A673 (cell line): Measurements from ENCODE around the gene EVA1A. TPM values are rescaled to one million over a fixed set of nuclear protein-coding genes. Genes with fewer than 3 reads are reported as not detected.
A peak's percentile ranks its signal among the peaks of the same experiment; 100 is the strongest.

ENCODE experiments used
- BruUV-seq: library from RNA; stranded (reverse); fragments of 400-500 nt; replicated peaks from 2 replicates; lab custom pipeline; 2021; lab: Mats Ljungman, UMichigan
- CTCF ChIA-PET: fragments of 300-600 bp; sonication (Branson Sonifier 250); formaldehyde crosslinking; loops from one replicate; lab custom pipeline; 2022; ENCODE audit warnings: antibody characterized with exemption; lab: Charles Lee
- POLR2A ChIA-PET: fragments of 300-600 bp; sonication (Branson Sonifier 250); formaldehyde crosslinking; loops from one replicate; lab custom pipeline; 2022; ENCODE audit warnings: antibody characterized with exemption; ENCODE audit not compliant: low non-redundant PET; lab: Charles Lee
- DNase-seq: peaks from one replicate; pipeline ENCODE4 v3.0.0-alpha.2; 2015; ENCODE audit warnings: low spot score
- H3K27ac ChIP-seq: fragments of 200-600 bp; sonication (generic); 2 replicates; pipeline ENCODE4 v1.5.1; 2016; ENCODE audit warnings: mixed run types, low read depth, mild to moderate bottlenecking, mixed read lengths, antibody characterized with exemption, low read length; ENCODE audit not compliant: poor library complexity, severe bottlenecking
- H3K27me3 ChIP-seq: fragments of 200-600 bp; sonication (generic); replicated peaks from 2 replicates; pipeline ENCODE4 v1.6.1; 2017; ENCODE audit warnings: mixed run types, low read depth, mild to moderate bottlenecking, mixed read lengths, antibody characterized with exemption, low read length; ENCODE audit not compliant: insufficient read depth, poor library complexity
- H3K36me3 ChIP-seq: fragments of 200-600 bp; sonication (generic); 2 replicates; pipeline ENCODE4 v1.6.1; 2016; ENCODE audit warnings: mixed run types, mild to moderate bottlenecking, mixed read lengths, antibody characterized with exemption, low read length; ENCODE audit not compliant: insufficient read depth, poor library complexity, severe bottlenecking
- H3K4me1 ChIP-seq: fragments of 200-600 bp; sonication (generic); 2 replicates; pipeline ENCODE4 v1.6.1; 2017; ENCODE audit warnings: mixed run types, mild to moderate bottlenecking, mixed read lengths, antibody characterized with exemption, low read length; ENCODE audit not compliant: insufficient read depth, poor library complexity, severe bottlenecking
- H3K4me3 ChIP-seq: fragments of 200-600 bp; sonication (generic); 2 replicates; pipeline ENCODE4 v1.5.1; 2016; ENCODE audit warnings: low read depth, mixed run types, mild to moderate bottlenecking, mixed read lengths, low read length; ENCODE audit not compliant: poor library complexity, severe bottlenecking
- H3K9me3 ChIP-seq: fragments of 200-600 bp; sonication (generic); 2 replicates; pipeline ENCODE4 v1.6.1; 2016; ENCODE audit warnings: mixed run types, low read depth, mild to moderate bottlenecking, mixed read lengths, antibody characterized with exemption, low read length; ENCODE audit not compliant: poor library complexity, severe bottlenecking
- CTCF ChIP-seq: fragments of 300-800, 200-600 bp; sonication (generic); conservative IDR thresholded peaks from 2 replicates; pipeline ENCODE4 v1.5.1; 2017; ENCODE audit warnings: low read depth, mild to moderate bottlenecking, antibody characterized with exemption, low read length, moderate library complexity, mixed read lengths
- EZH2 ChIP-seq: fragments of 200-600 bp; sonication (generic); IDR thresholded peaks from 2 replicates; pipeline ENCODE4 v1.6.1; 2017; ENCODE audit warnings: borderline replicate concordance, low read depth, mild to moderate bottlenecking, mixed read lengths, antibody characterized with exemption, low read length; ENCODE audit not compliant: poor library complexity, severe bottlenecking
- intact Hi-C: fragments of 100-400 bp; cut with micrococcal nuclease; formaldehyde crosslinking; loops from one replicate; pipeline ENCODE4 v1.10.0; 2022; ENCODE audit not compliant: unreplicated experiment
- total RNA-seq: library from RNA; stranded (reverse); gene quantifications from 2 replicates; pipeline ENCODE4 v1.2.3, GENCODE V29; 2021

Gene EVA1A
- total RNA-seq, 1 experiment from 2014 or later = 4.3 TPM

- intact Hi-C loops = loop anchor here (2.0 kb wide), 1 partner anchor 97 kb away; no protein-coding TSS in a partner anchor
- H3K9me3 ChIP-seq = no peaks in the 10 kb centered on the region
- H3K27me3 ChIP-seq = no peaks in the 10 kb centered on the region
- TF ChIP-seq CTCF (no peak), EZH2 (no peak)
- H3K4me3 ChIP-seq = peak overlapping the region; percentile 61
- no peak for DNase-seq
- BruUV-seq = no TSS peak
- no peaks in the 10 kb centered on the region for H3K36me3 ChIP-seq
- peaks cover 18% of the 10 kb centered on the region for H3K4me1 ChIP-seq
- CTCF ChIA-PET = interaction anchor here (1.0 to 1.5 kb wide), 2 partner anchors 47 to 66 kb away, joined by 5 to 6 read pairs; no protein-coding TSS in a partner anchor
- POLR2A ChIA-PET = no interaction called here
- H3K27ac ChIP-seq = no peak overlapping the region
Measured at GRCh38 chr2:75561566-75562512, 1.1 kb upstream of the EVA1A start.

GRCh38 chr2:75560022-75560767 is 544 bp downstream of the EVA1A start:
- ChIA-PET CTCF (interaction anchor here (1.0 kb wide), 1 partner anchor 68 kb away, joined by 6 read pairs; no protein-coding TSS in a partner anchor), POLR2A (no interaction called here)
- DNase-seq = peak; percentile 68
- TF ChIP-seq EZH2 = no peak
- TF ChIP-seq CTCF = peak; percentile 73
- BruUV-seq = no TSS peak
- Histone ChIP-seq H3K27ac (no peak overlapping the region), H3K9me3 (no peaks in the 10 kb centered on the region), H3K36me3 (no peaks in the 10 kb centered on the region), H3K27me3 (no peaks in the 10 kb centered on the region), H3K4me1 (peaks cover 14% of the 10 kb centered on the region), H3K4me3 (peak overlapping the region; percentile 61)
- intact Hi-C loops = loop anchor here (1.0 to 2.0 kb wide), 2 partner anchors 49 to 95 kb away; no protein-coding TSS in a partner anchor

- ChIA-PET POLR2A (no interaction called here), CTCF (interaction anchor here (1.0 kb wide), 1 partner anchor 68 kb away, joined by 6 read pairs; no protein-coding TSS in a partner anchor)
- TF ChIP-seq EZH2 (no peak), CTCF (no peak)
- no peaks in the 10 kb centered on the region for H3K27me3 ChIP-seq
- BruUV-seq = no TSS peak
- peaks cover 14% of the 10 kb centered on the region for H3K4me1 ChIP-seq
- intact Hi-C loops = loop anchor here (1.0 to 2.0 kb wide), 2 partner anchors 50 to 95 kb away; no protein-coding TSS in a partner anchor
- no peaks in the 10 kb centered on the region for H3K9me3 ChIP-seq
- no peaks in the 10 kb centered on the region for H3K36me3 ChIP-seq
- peak overlapping the region; percentile 61 for H3K4me3 ChIP-seq
- no peak for DNase-seq
- H3K27ac ChIP-seq = no peak overlapping the region
Measured at GRCh38 chr2:75559680-75560021, 1.1 kb downstream of the EVA1A start.
